Mucosa of descending colon (tissue), 3 donors: Measurements from ENCODE around the gene MIGA1. TPM values are rescaled to one million over a fixed set of nuclear protein-coding genes. Genes with fewer than 3 reads are reported as not detected.

Experiments
- ATAC-seq: fragments of 200-7000 bp; cut with Tn5 transposase; one replicate; pipeline ENCODE4 v1.9.1; 2020; ENCODE audit warnings: mild to moderate bottlenecking, moderate library complexity
- DNase-seq, 3 donors: peaks; one replicate each; pipeline ENCODE4 v3.0.0-alpha.2; 2020
- H3K36me3 ChIP-seq: fragments of 200-600 bp; one replicate; pipeline ENCODE4 v1.8.0; 2021; ENCODE audit warnings: low read depth, mild to moderate bottlenecking
- H3K4me1 ChIP-seq: fragments of 200-600 bp; one replicate; pipeline ENCODE4 v1.8.0; 2021; ENCODE audit warnings: low read depth, mild to moderate bottlenecking
- H3K4me3 ChIP-seq: fragments of 200-600 bp; one replicate; pipeline ENCODE4 v1.8.0; 2021; ENCODE audit warnings: mild to moderate bottlenecking
- H3K9me3 ChIP-seq: fragments of 200-600 bp; one replicate; pipeline ENCODE4 v1.8.0; 2021; ENCODE audit warnings: mild to moderate bottlenecking
- CTCF ChIP-seq: fragments of 200-600 bp; IDR thresholded peaks from one replicate; pipeline ENCODE4 v1.8.0; 2022; ENCODE audit warnings: antibody characterized with exemption, mild to moderate bottlenecking
- intact Hi-C, 2 donors: fragments of 100-400 bp; cut with DNase I in 1 of 2; cut with micrococcal nuclease in 1 of 2; formaldehyde crosslinking; loops; one replicate each; pipeline versions ENCODE4 v1.11.0 to v1.11.1; 2022; cut with DNase I, micrococcal nuclease
- total RNA-seq, 3 donors: library from RNA; stranded (reverse); fragmentation: NEBNext Ultra II Directional in 2 of 3; extraction: Animal tissue kit (Norgen Biotek cat#: 25700) in 2 of 3; gene quantifications; one replicate each; pipeline versions ENCODE4 v1.2.1 to v1.2.4, GENCODE V29; 2021 to 2023
- donor health status: DM: no; HTN: no; CAD: no; lungs with moderate emphysema.
- donor health status: DM: no; HTN: no; CAD: no.
- donor health status: DM: no; HTN: yes; CAD: no.

Gene MIGA1
- total RNA-seq, 3 donors from 2014 or later: 13.2 to 21.1 (median 18.5) TPM

GRCh38 chr1:77889671-77890070, 110.2 kb downstream of the MIGA1 start:
- no peak for TF ChIP-seq CTCF
- intact Hi-C loops: no loop called here
- ATAC-seq: no peak

GRCh38 chr1:77891200-77891599, 111.8 kb downstream of the MIGA1 start:
- intact Hi-C loops: no loop called here
- TF ChIP-seq CTCF: no peak
- H3K4me1 ChIP-seq: peaks cover 7% of the 10 kb centered on the region
- H3K36me3 ChIP-seq: no peaks in the 10 kb centered on the region
- no peaks in the 10 kb centered on the region for H3K9me3 ChIP-seq
- DNase-seq (no peak), ATAC-seq (no peak)
- no peak overlapping the region for H3K4me3 ChIP-seq

More at GRCh38 chr1:77889671-77890070, 110.2 kb downstream of the MIGA1 start:
- H3K9me3 ChIP-seq: no peaks in the 10 kb centered on the region
- no peak for DNase-seq
- no peaks in the 10 kb centered on the region for H3K36me3 ChIP-seq
- H3K4me1 ChIP-seq: peaks cover 7% of the 10 kb centered on the region
- no peak overlapping the region for H3K4me3 ChIP-seq

GRCh38 chr1:77899647-77900320, 120.3 kb downstream of the MIGA1 start:
- no peaks in the 10 kb centered on the region for H3K9me3 ChIP-seq
- intact Hi-C loops: no loop called here
- no peak overlapping the region for H3K4me3 ChIP-seq
- no peaks in the 10 kb centered on the region for H3K4me1 ChIP-seq
- H3K36me3 ChIP-seq: no peaks in the 10 kb centered on the region
- no peak for TF ChIP-seq CTCF
- DNase-seq (no peak), ATAC-seq (no peak)

- no peaks in the 10 kb centered on the region for H3K4me1 ChIP-seq
- TF ChIP-seq CTCF: no peak
- H3K36me3 ChIP-seq: no peaks in the 10 kb centered on the region
- H3K9me3 ChIP-seq: no peaks in the 10 kb centered on the region
- peak in 1 of 3 donors; percentile 44 for DNase-seq
- intact Hi-C loops: no loop called here
- no peak overlapping the region for H3K4me3 ChIP-seq
- peak; percentile 50 for ATAC-seq
Observed at GRCh38 chr1:77900687-77901293, 121.3 kb downstream of the MIGA1 start.

- Histone ChIP-seq H3K36me3 (no peaks in the 10 kb centered on the region), H3K4me3 (no peak overlapping the region), H3K4me1 (no peaks in the 10 kb centered on the region), H3K9me3 (no peaks in the 10 kb centered on the region)
- no peak for TF ChIP-seq CTCF
- DNase-seq (no peak), ATAC-seq (no peak)
- intact Hi-C loops: no loop called here
Observed at GRCh38 chr1:77905603-77906002, 126.2 kb downstream of the MIGA1 start.
